ENCODE measurements around the gene CFAP210. TPM values are rescaled to one million over a fixed set of nuclear protein-coding genes. Genes with fewer than 3 reads are reported as not detected.

Gene CFAP210
- polyA plus RNA-seq, 1 donor, result 0.13 TPM

DNA sequence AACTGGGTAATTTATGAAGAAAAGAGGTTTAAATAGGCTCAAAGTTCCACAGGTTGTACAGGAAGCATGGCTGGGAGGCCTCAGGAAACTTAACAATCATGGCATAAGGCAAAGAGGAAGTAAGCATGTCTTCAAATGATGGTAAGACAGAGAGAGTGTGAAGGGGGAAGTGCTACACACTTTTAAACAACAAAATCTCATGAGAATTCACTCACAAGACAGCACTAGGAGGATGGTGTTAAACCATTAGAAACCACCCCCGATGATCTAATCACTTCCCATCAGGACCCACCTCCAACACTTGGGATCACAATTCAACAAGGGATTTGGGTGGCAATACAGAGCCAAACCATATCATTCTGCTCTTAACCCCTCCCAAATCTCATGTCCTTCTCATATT is 34.9 kb downstream of the CFAP210 start:
- H3K9me3 ChIP-seq (ENCODE audit: control insufficient read depth, low read depth, low read length), result no peaks in the 10 kb centered on the region
- no peak overlapping the region for H3K4me3 ChIP-seq (ENCODE audit: low read length)
- no peaks in the 10 kb centered on the region for H3K4me1 ChIP-seq (ENCODE audit: control insufficient read depth, insufficient read depth, low read length)
- no peaks in the 10 kb centered on the region for H3K27me3 ChIP-seq (ENCODE audit: control insufficient read depth, insufficient read depth, low read length)
- no peaks in the 10 kb centered on the region for H3K36me3 ChIP-seq (ENCODE audit: control insufficient read depth, insufficient read depth, low read length)
- no peak for DNase-seq
- WGBS (ENCODE audit: insufficient coverage, low lambda C conversion rate), result no CpG with 5 or more reads among the region's 1 CpG
- H3K27ac ChIP-seq (ENCODE audit: low read length), result no peak overlapping the region

DNA sequence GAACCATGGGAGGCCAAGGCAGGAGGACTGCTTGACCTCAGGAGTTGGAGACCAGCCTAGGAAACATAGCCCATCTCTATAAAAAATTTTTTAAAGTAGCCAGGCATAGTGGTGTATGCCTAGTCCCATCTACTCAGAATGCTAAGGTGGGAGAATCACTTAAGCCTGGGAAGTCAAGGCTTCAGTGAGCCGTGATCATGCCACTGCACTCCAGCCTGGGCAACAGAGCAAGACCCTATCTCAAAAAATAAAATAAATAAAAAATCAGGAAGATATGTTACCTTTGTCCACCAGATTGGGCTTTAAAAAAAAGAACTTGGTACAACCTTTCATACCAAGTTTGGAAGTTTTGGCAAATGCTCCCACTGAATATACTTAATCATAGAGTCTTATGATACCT is 35.3 kb downstream of the CFAP210 start:
- no peaks in the 10 kb centered on the region for H3K27me3 ChIP-seq (ENCODE audit: control insufficient read depth, insufficient read depth, low read length)
- DNase-seq, result no peak
- no peaks in the 10 kb centered on the region for H3K4me1 ChIP-seq (ENCODE audit: control insufficient read depth, insufficient read depth, low read length)
- H3K4me3 ChIP-seq (ENCODE audit: low read length), result no peak overlapping the region
- WGBS (ENCODE audit: insufficient coverage, low lambda C conversion rate), result 100% methylated on average over 1 of the region's 1 CpG
- H3K27ac ChIP-seq (ENCODE audit: low read length), result no peak overlapping the region
- no peaks in the 10 kb centered on the region for H3K36me3 ChIP-seq (ENCODE audit: control insufficient read depth, insufficient read depth, low read length)
- no peaks in the 10 kb centered on the region for H3K9me3 ChIP-seq (ENCODE audit: control insufficient read depth, low read depth, low read length)

DNA sequence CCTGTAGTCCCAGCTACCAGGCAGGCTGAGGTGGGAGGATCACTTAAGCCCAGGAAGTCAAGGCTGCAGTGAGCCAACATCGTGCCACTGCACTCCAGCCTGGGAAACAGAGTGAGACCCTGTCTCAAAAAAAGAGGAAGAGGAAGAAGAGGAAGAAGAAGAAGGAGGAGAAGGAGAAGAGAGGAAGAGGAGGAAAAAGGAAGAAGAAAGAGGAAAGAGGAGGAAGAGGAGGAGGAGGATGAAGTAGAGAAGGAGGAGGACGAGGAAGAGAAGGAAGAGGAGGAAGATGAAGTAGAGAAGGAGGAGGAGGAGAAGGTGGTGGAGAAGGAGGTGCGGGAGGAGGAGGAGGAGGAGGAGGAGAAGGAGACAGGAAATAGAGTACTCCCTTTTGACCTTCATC is 38.0 kb downstream of the CFAP210 start:
- no peak overlapping the region for H3K27ac ChIP-seq (ENCODE audit: low read length)
- no peaks in the 10 kb centered on the region for H3K27me3 ChIP-seq (ENCODE audit: control insufficient read depth, insufficient read depth, low read length)
- DNase-seq, result no peak
- H3K9me3 ChIP-seq (ENCODE audit: control insufficient read depth, low read depth, low read length), result no peaks in the 10 kb centered on the region
- no peak overlapping the region for H3K4me3 ChIP-seq (ENCODE audit: low read length)
- WGBS (ENCODE audit: insufficient coverage, low lambda C conversion rate), result 55% methylated on average over 2 of the region's 3 CpGs
- H3K36me3 ChIP-seq (ENCODE audit: control insufficient read depth, insufficient read depth, low read length), result no peaks in the 10 kb centered on the region
- H3K4me1 ChIP-seq (ENCODE audit: control insufficient read depth, insufficient read depth, low read length), result no peaks in the 10 kb centered on the region

DNA sequence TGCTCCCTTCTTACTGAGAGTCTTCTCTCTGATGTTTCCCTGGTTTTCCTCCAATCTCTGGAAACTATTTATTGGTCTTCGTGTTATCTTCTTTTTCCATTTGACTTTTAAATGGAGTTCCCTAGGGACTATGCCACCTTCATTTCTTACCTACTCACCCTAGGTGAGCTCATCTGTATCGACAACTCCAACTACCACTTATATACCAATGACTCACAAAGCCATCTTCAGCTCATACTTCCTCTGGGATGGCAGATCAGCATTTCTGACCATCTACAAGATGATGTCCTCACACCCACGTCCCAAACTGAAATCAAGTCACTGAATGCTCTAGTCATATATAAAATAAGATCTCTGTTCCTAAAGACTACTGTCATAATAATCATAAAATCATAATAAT is 40.6 kb downstream of the CFAP210 start:
- DNase-seq, result no peak
- Histone ChIP-seq H3K27me3 (ENCODE audit: control insufficient read depth, insufficient read depth, low read length) (no peaks in the 10 kb centered on the region), H3K9me3 (ENCODE audit: control insufficient read depth, low read depth, low read length) (no peaks in the 10 kb centered on the region), H3K4me3 (ENCODE audit: low read length) (no peak overlapping the region), H3K4me1 (ENCODE audit: control insufficient read depth, insufficient read depth, low read length) (no peaks in the 10 kb centered on the region), H3K27ac (ENCODE audit: low read length) (no peak overlapping the region), H3K36me3 (ENCODE audit: control insufficient read depth, insufficient read depth, low read length) (no peaks in the 10 kb centered on the region)
- 67% methylated on average over 1 of the region's 3 CpGs for WGBS (ENCODE audit: insufficient coverage, low lambda C conversion rate)

DNA sequence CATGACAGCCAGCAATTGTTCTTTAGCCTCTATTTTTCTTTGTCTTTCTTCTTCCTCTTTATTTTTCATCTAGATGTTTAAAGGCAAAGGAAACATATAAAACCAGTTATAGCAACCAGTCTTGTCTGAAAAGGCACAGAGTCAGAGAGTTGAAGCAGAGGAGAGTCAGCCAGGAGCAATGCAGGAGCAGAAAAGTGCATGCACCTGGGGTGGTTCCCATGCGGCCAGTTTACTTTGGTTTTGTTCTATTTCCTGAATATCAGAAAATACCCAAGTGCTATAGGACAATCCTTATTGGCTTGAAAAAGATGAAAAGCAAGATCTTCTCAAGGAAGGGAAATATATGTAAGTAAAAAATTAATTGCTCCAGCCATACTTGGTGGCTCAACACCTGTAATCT is 44.9 kb downstream of the CFAP210 start:
- Histone ChIP-seq H3K36me3 (ENCODE audit: control insufficient read depth, insufficient read depth, low read length) (no peaks in the 10 kb centered on the region), H3K27me3 (ENCODE audit: control insufficient read depth, insufficient read depth, low read length) (no peaks in the 10 kb centered on the region), H3K9me3 (ENCODE audit: control insufficient read depth, low read depth, low read length) (no peaks in the 10 kb centered on the region), H3K27ac (ENCODE audit: low read length) (no peak overlapping the region), H3K4me3 (ENCODE audit: low read length) (no peak overlapping the region), H3K4me1 (ENCODE audit: control insufficient read depth, insufficient read depth, low read length) (no peaks in the 10 kb centered on the region)
- no peak for DNase-seq
- no CpG with 5 or more reads among the region's 1 CpG for WGBS (ENCODE audit: insufficient coverage, low lambda C conversion rate)

DNA sequence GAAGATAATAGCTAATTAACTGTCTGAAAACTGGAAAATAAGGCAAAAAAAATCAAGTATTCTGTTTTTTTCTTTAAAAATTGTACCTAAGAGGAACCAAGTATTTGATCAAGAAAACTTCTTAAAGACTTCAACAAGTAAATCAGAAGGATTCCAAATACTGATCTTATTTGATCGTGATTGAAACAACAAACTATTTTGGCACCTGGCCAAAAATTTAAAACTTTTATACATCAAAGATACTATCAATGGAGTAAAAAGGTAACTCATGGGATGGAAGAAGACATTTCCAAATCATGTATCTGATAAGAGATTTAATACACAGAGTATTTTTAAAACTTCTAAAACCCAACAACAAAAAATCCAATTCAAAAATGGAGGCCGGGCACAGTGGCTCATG is 46.7 kb downstream of the CFAP210 start:
- WGBS (ENCODE audit: insufficient coverage, low lambda C conversion rate), result 100% methylated on average over 1 of the region's 2 CpGs
- no peaks in the 10 kb centered on the region for H3K9me3 ChIP-seq (ENCODE audit: control insufficient read depth, low read depth, low read length)
- H3K4me1 ChIP-seq (ENCODE audit: control insufficient read depth, insufficient read depth, low read length), result no peaks in the 10 kb centered on the region
- no peak overlapping the region for H3K4me3 ChIP-seq (ENCODE audit: low read length)
- H3K36me3 ChIP-seq (ENCODE audit: control insufficient read depth, insufficient read depth, low read length), result no peaks in the 10 kb centered on the region
- no peak for DNase-seq
- no peaks in the 10 kb centered on the region for H3K27me3 ChIP-seq (ENCODE audit: control insufficient read depth, insufficient read depth, low read length)
- H3K27ac ChIP-seq (ENCODE audit: low read length), result no peak overlapping the region

DNA sequence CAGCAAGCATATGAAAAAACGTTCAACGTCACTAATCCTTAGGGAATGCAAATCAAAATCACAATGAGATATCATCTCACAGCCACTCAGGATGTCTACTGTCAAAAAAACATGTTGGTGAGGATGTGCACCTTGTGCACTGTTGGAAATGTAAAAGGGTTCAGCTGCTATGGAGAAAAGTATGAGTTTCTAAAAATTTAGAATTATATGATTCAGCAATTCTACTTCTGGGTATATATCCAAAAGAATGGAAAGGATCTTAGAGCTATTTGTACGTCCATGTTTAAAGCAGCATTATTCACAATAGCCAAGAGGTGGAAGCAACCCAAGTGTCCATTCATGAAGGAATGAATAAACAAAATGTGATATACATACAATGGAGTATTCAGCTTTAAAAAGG is 50.0 kb downstream of the CFAP210 start:
- no peaks in the 10 kb centered on the region for H3K9me3 ChIP-seq (ENCODE audit: control insufficient read depth, low read depth, low read length)
- H3K4me1 ChIP-seq (ENCODE audit: control insufficient read depth, insufficient read depth, low read length), result no peaks in the 10 kb centered on the region
- no peaks in the 10 kb centered on the region for H3K27me3 ChIP-seq (ENCODE audit: control insufficient read depth, insufficient read depth, low read length)
- no peak overlapping the region for H3K4me3 ChIP-seq (ENCODE audit: low read length)
- DNase-seq, result no peak
- no CpG with 5 or more reads among the region's 3 CpGs for WGBS (ENCODE audit: insufficient coverage, low lambda C conversion rate)
- no peak overlapping the region for H3K27ac ChIP-seq (ENCODE audit: low read length)
- peaks cover 2% of the 10 kb centered on the region for H3K36me3 ChIP-seq (ENCODE audit: control insufficient read depth, insufficient read depth, low read length)

DNA sequence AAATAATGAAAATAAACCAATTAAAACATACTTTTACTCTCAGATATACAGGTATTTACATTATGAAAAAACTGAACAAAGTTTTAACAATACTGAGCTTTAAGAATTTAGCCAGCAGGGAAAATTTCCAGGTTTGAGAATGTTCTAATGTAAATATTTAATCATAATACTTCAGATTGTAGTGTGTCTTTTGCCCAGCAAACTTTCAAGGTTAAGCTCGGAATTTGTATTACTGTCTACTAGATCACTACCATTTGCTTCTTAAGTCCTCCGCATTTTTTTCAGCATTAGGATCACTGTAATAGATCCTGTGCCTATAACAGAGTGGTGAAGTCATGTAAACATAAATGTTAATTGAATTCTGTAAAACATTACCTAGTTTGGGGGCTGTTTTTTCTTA is 52.7 kb downstream of the CFAP210 start:
- Histone ChIP-seq H3K9me3 (ENCODE audit: control insufficient read depth, low read depth, low read length) (no peaks in the 10 kb centered on the region), H3K4me1 (ENCODE audit: control insufficient read depth, insufficient read depth, low read length) (no peaks in the 10 kb centered on the region), H3K4me3 (ENCODE audit: low read length) (no peak overlapping the region), H3K27me3 (ENCODE audit: control insufficient read depth, insufficient read depth, low read length) (no peaks in the 10 kb centered on the region), H3K36me3 (ENCODE audit: control insufficient read depth, insufficient read depth, low read length) (peaks cover 12% of the 10 kb centered on the region), H3K27ac (ENCODE audit: low read length) (no peak overlapping the region)
- WGBS (ENCODE audit: insufficient coverage, low lambda C conversion rate), result no CpG with 5 or more reads among the region's 2 CpGs
- DNase-seq, result no peak

DNA sequence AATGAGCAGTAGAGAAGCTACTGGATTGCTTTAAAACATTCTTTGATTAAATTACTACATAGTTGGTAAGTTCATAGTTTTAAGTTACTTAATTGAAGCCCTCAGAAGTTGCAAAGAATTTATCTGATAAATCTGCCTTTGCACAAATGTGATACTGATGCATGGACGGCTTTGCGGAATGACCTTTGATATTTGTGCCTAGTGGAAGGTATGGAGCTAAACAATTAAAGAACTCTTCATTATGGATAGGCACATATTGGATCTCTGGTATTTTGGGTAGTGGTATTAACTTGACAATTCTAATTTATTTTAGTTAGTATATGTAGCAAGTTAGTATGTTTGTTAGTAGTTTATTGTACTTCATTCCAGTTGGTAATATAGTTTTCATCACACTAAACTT is 54.1 kb downstream of the CFAP210 start:
- DNase-seq, result no peak
- H3K36me3 ChIP-seq (ENCODE audit: control insufficient read depth, insufficient read depth, low read length), result peaks cover 22% of the 10 kb centered on the region
- no peak overlapping the region for H3K27ac ChIP-seq (ENCODE audit: low read length)
- no peaks in the 10 kb centered on the region for H3K27me3 ChIP-seq (ENCODE audit: control insufficient read depth, insufficient read depth, low read length)
- WGBS (ENCODE audit: insufficient coverage, low lambda C conversion rate), result no CpG with 5 or more reads among the region's 2 CpGs
- H3K4me1 ChIP-seq (ENCODE audit: control insufficient read depth, insufficient read depth, low read length), result no peaks in the 10 kb centered on the region
- H3K4me3 ChIP-seq (ENCODE audit: low read length), result no peak overlapping the region
- no peaks in the 10 kb centered on the region for H3K9me3 ChIP-seq (ENCODE audit: control insufficient read depth, low read depth, low read length)

DNA sequence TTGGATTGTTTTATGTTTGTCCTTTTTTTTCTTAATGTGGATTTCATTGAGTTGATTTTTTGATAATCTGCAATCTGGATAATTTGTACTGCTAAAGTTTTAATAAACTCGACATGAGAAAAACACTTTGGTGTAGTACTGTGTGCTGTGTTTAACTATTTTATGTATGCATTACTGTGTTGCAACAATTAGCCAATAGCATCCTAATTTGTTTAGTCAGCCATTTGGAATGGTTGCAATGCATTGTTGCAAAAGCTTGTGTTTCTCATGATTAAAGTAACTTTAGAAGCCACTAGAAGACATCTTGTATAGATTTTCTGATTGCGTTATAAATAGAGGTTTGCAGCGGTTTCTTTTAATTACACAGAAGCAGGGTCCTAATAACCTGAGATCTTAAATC is 56.6 kb downstream of the CFAP210 start:
- DNase-seq, result no peak
- WGBS (ENCODE audit: insufficient coverage, low lambda C conversion rate), result 100% methylated on average over 3 of the region's 3 CpGs
- Histone ChIP-seq H3K9me3 (ENCODE audit: control insufficient read depth, low read depth, low read length) (no peaks in the 10 kb centered on the region), H3K4me3 (ENCODE audit: low read length) (no peak overlapping the region), H3K36me3 (ENCODE audit: control insufficient read depth, insufficient read depth, low read length) (peaks cover 39% of the 10 kb centered on the region), H3K4me1 (ENCODE audit: control insufficient read depth, insufficient read depth, low read length) (no peaks in the 10 kb centered on the region), H3K27me3 (ENCODE audit: control insufficient read depth, insufficient read depth, low read length) (no peaks in the 10 kb centered on the region), H3K27ac (ENCODE audit: low read length) (no peak overlapping the region)

DNA sequence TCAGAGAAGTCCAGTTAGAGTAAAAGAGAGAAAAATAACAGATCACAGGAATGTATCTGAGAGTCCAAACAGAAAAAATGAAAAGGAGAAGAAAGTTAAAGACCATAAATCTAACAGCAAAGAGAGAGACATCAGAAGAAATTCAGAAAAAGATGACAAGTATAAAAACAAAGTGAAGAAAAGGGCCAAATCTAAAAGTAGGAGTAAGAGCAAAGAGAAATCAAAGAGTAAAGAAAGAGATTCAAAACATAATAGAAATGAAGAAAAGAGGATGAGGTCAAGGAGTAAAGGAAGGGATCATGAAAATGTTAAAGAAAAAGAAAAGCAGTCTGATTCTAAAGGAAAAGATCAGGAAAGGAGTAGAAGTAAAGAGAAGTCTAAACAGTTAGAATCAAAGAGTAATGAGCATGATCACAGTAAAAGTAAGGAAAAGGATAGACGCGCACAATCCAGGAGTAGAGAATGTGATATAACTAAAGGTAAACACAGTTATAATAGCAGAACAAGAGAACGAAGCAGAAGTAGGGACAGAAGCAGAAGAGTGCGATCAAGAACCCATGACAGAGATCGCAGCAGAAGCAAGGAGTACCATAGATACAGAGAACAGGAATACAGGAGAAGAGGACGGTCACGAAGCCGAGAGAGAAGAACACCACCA is 57.6 kb downstream of the CFAP210 start:
- 98% methylated on average over 6 of the region's 8 CpGs for WGBS (ENCODE audit: insufficient coverage, low lambda C conversion rate)
- peaks cover 41% of the 10 kb centered on the region for H3K36me3 ChIP-seq (ENCODE audit: control insufficient read depth, insufficient read depth, low read length)

More for the DNA sequence above, 57.6 kb downstream of the CFAP210 start:
- DNase-seq, result no peak
- Histone ChIP-seq H3K4me3 (ENCODE audit: low read length) (no peak overlapping the region), H3K9me3 (ENCODE audit: control insufficient read depth, low read depth, low read length) (no peaks in the 10 kb centered on the region), H3K4me1 (ENCODE audit: control insufficient read depth, insufficient read depth, low read length) (no peaks in the 10 kb centered on the region), H3K27me3 (ENCODE audit: control insufficient read depth, insufficient read depth, low read length) (no peaks in the 10 kb centered on the region), H3K27ac (ENCODE audit: low read length) (no peak overlapping the region)

All from large intestine (tissue), 3 donors.